K562 (cell line): ENCODE measurements around the gene SLC6A8. TPM values are rescaled to one million over a fixed set of nuclear protein-coding genes. Genes with fewer than 3 reads are reported as not detected.
A peak's percentile ranks its signal among the peaks of the same experiment; 100 is the strongest.
"Not testable (repeated sequence)": the region's sequence is repeated elsewhere in the genome, so short reads cannot be mapped to it uniquely, and the experiment has no call there.

Experiments
- C11orf30 ChIP-seq: fragments of 450-650 bp; IDR thresholded peaks from 2 replicates; pipeline ENCODE4 v1.6.1; 2016; ENCODE audit warnings: low read depth, mild to moderate bottlenecking
- CREB1 ChIP-seq, 2 experiments: sonication (generic) in 1 of 2; formaldehyde crosslinking in 1 of 2; IDR thresholded peaks; 2 replicates each; pipeline versions ENCODE4 v1.6.1 to v1.8.0; 2012 to 2022; ENCODE audit warnings: inconsistent platforms in 1 of 2, mild to moderate bottlenecking in 1 of 2, missing genetic modification reagents in 1 of 2, moderate library complexity in 1 of 2
- MYC ChIP-seq, 2 experiments: fragments of 250-450 bp in 1 of 2; sonication (Bioruptor Pico) in 1 of 2; IDR thresholded peaks; 2 replicates each; pipeline versions ENCODE4 v1.5.1 to v1.6.1; 2012 to 2021; ENCODE audit warnings: low read depth in 2 of 2, borderline replicate concordance in 1 of 2, improper control_type of control experiment in 1 of 2, low read length in 1 of 2, mild to moderate bottlenecking in 1 of 2, moderate library complexity in 1 of 2
- NFIC ChIP-seq: fragments of 450-650 bp; IDR thresholded peaks from 2 replicates; pipeline ENCODE4 v1.6.1; 2017; ENCODE audit warnings: mild to moderate bottlenecking, inconsistent platforms
- RCOR1 ChIP-seq, 2 experiments: IDR thresholded peaks; 2 replicates each; pipeline ENCODE4 v1.6.1; 2012; ENCODE audit warnings: low read depth in 2 of 2, low read length in 2 of 2, borderline replicate concordance in 1 of 2, improper control_type of control experiment in 1 of 2
- SMARCA4 ChIP-seq: fragments of 450-650 bp; IDR thresholded peaks from 2 replicates; pipeline ENCODE4 v1.6.1; 2016
- TAF1 ChIP-seq: IDR thresholded peaks from 2 replicates; pipeline ENCODE4 v1.6.1; 2011; ENCODE audit warnings: mild to moderate bottlenecking, low read length, moderate library complexity; ENCODE audit not compliant: insufficient read depth, control insufficient read depth, severe bottlenecking; ENCODE audit errors: extremely low read depth
- polyA plus RNA-seq, 8 experiments: library from polyadenylated mRNA; depleted of rRNA in 4 of 8; stranded (reverse) in 5 of 8; unstranded in 3 of 8; fragments of >200 nt; fragmentation: Nextera tagmentation in 2 of 8; fragmentation: Illumina TruSeq in 1 of 8; extraction: Ambion mirVana in 2 of 8; extraction: Trizol in 1 of 8; gene quantifications; 2 replicates each; pipeline versions ENCODE4 v1.2.1 to v1.2.3, GENCODE V29; 2011 to 2014; ENCODE audit warnings: inconsistent platforms in 1 of 8, missing spikeins in 1 of 8
- total RNA-seq, 7 experiments: library from RNA; depleted of rRNA in 6 of 7; stranded (reverse); fragments of >200 nt in 6 of 7; fragmentation: Illumina TruSeq in 2 of 7; extraction: Trizol in 2 of 7; gene quantifications; 2 replicates each; pipeline versions ENCODE4 v1.2.1 to v1.2.3, GENCODE V29; 2011 to 2021; ENCODE audit warnings: low replicate concordance in 1 of 7

Gene SLC6A8
- total and polyA plus RNA-seq, 9 of the 15 experiments (the other 6 are each of a cell fraction or from before 2014, with no cell fraction given) = 0.68 to 144 (median 34.3) TPM

GRCh38 chrX:153743468-153744209, 55.9 kb downstream of the SLC6A8 start (continued):
- peak in 1 of 2 experiments; percentile 20; a peak in 1 of 4 replicates for TF ChIP-seq RCOR1 (IDR thresholded peaks at IDR 0.05; ENCODE audit: borderline replicate concordance in 1 of 2, low read depth in 2 of 2, low read length in 2 of 2)
- 0 out of 2 replicates have a peak, but pooled peaks have one; percentile 18 for TF ChIP-seq NFIC
- TF ChIP-seq CREB1 (IDR thresholded peaks at IDR 0.05); MYC (CRISPR knock-in tag; IDR thresholded peaks at IDR 0.05; ENCODE audit: borderline replicate concordance, low read depth): not testable (repeated sequence)
- peak; percentile 33; the same call in 1 of the 2 replicates for TF ChIP-seq CREB1 (CRISPR knock-in tag; IDR thresholded peaks at IDR 0.05)
- peak; percentile 61 for TF ChIP-seq SMARCA4
- TF ChIP-seq MYC (IDR thresholded peaks at IDR 0.05; ENCODE audit: low read depth, low read length) = peak; percentile 31; the same call in 1 of the 2 replicates
- peak; percentile 28 for TF ChIP-seq C11orf30
- peak; percentile 54 for TF ChIP-seq TAF1
- TF ChIP-seq, all 486 proteins: peak for 60; not testable (repeated sequence) for 426
